Breast epithelium (tissue), 3 donors: ENCODE measurements around the gene SCO1.

ENCODE experiments used
- CTCF ChIP-seq, 3 donors: fragments of 450-650 bp; IDR thresholded peaks; one replicate each; pipeline ENCODE4 v1.5.1; 2016 to 2017; ENCODE audit warnings: antibody characterized with exemption in 3 of 3, mild to moderate bottlenecking in 3 of 3, moderate library complexity in 3 of 3
- POLR2A ChIP-seq: fragments of 450-650 bp; IDR thresholded peaks from one replicate; pipeline ENCODE4 v1.6.1; 2016; ENCODE audit warnings: antibody characterized with exemption, mild to moderate bottlenecking, moderate library complexity
- POLR2AphosphoS5 ChIP-seq, 3 donors: sonication (generic); formaldehyde crosslinking; IDR thresholded peaks; one replicate each; pipeline ENCODE4 v1.6.1; 2017; ENCODE audit warnings: antibody characterized with exemption in 3 of 3

- no peak for TF ChIP-seq CTCF (IDR thresholded peaks at IDR 0.05)
- TF ChIP-seq POLR2A: no peak
- no peak for TF ChIP-seq POLR2AphosphoS5 (IDR thresholded peaks at IDR 0.05)
Observed at GRCh38 chr17:10673312-10673711, 24.0 kb downstream of the SCO1 start.
